HL-60 (cell line): ENCODE results near the gene SPON1.
"Not testable (repeated sequence)": the region's sequence is repeated elsewhere in the genome, so short reads cannot be mapped to it uniquely, and the experiment has no call there.

Source experiments
- DNase-seq, 2 experiments: peaks; one replicate each; pipeline ENCODE4 v3.0.0-alpha.2; 2010 to 2020; ENCODE audit warnings: low read depth in 1 of 2, low spot score in 1 of 2
- H3K27ac ChIP-seq: fragments of 250-450 bp; sonication (Bioruptor Pico); replicated peaks from 2 replicates; pipeline ENCODE4 v1.5.1; 2020; ENCODE audit warnings: mild to moderate bottlenecking, moderate library complexity
- H3K27me3 ChIP-seq: fragments of 250-450 bp; sonication (Bioruptor Pico); 2 replicates; pipeline ENCODE4 v1.5.1; 2021; ENCODE audit warnings: mild to moderate bottlenecking, moderate library complexity; ENCODE audit not compliant: insufficient read depth, poor library complexity, severe bottlenecking
- H3K4me3 ChIP-seq: replicated peaks from 2 replicates; pipeline ENCODE4 v1.5.1; 2011; ENCODE audit warnings: mild to moderate bottlenecking, control low read depth, low read length; ENCODE audit not compliant: insufficient read depth
- GABPA ChIP-seq: IDR thresholded peaks from 2 replicates; pipeline ENCODE4 v1.6.1; 2012; ENCODE audit warnings: low read depth
- POLR2AphosphoS5 ChIP-seq: IDR thresholded peaks from 2 replicates; pipeline ENCODE4 v1.6.1; 2012; ENCODE audit warnings: low read depth
- REST ChIP-seq: IDR thresholded peaks from 2 replicates; pipeline ENCODE4 v1.6.1; 2012; ENCODE audit warnings: low read depth; ENCODE audit not compliant: insufficient replicate concordance
- SPI1 ChIP-seq: IDR thresholded peaks from 2 replicates; pipeline ENCODE4 v1.6.1; 2012; ENCODE audit warnings: low read depth, mild to moderate bottlenecking, borderline replicate concordance
- TF ChIP-seq, protein P1 (sequence below): IDR thresholded peaks from one replicate; pipeline ENCODE4 v1.5.1; 2011; ENCODE audit warnings: low read length, control low read depth, inconsistent platforms; ENCODE audit not compliant: insufficient read depth

SPON1 gene

GRCh38 chr11:14029440-14029839 is 66.9 kb downstream of the SPON1 start:
- H3K27me3 ChIP-seq = peaks cover 3% of the 10 kb centered on the region
- no peak for DNase-seq
- no peak overlapping the region for H3K4me3 ChIP-seq
- no peak for TF ChIP-seq SPI1
- TF ChIP-seq POLR2AphosphoS5 = no peak
- TF ChIP-seq REST = no peak
- TF ChIP-seq GABPA = no peak
- H3K27ac ChIP-seq = no peak overlapping the region

DNA sequence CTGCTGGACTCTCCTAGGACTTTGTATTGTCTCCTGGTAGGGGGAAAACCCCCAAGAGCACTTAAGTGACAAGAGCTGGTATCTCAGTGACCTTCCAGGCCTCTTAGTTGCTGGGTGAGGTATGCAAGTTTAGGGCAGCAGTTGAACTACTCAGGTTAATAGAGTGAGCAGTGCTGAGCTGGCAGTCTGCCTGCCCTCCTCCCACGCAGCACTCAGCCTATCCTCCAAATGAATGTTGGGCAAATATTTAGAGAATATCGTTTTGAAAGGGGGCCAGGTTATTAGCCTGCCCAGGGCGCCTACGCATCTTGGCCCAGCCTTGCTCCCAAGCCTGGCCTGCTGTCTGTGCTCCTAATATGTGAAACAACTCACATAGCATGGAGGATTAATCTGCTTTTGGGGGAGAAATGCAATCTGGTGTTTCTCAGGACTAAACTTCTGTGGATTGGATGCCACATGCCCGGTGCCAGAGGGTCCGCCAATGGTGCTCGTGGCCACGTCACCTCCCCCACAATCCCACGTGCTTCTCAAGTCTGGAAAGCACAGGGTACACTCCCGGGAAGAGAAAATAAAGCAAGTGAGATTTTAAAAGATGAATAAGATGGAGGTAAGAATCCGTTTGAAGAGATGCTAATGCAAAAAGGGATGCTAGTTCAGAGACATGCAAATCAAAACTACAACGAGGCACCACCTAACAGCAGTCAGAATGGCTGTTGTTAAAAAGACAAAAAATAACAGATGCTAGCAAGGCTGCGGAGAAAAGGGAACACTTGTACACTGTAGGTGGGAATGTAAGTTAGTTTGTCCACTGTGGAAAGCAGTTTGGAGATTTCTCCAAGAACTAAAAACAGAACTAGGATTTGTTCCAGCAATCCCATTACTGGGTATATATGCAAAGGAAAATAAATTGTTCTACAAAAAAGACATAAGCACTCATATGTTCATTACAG is 67.7 kb downstream of the SPON1 start:
- no peak for DNase-seq
- H3K4me3 ChIP-seq = no peak overlapping the region
- TF ChIP-seq GABPA = no peak
- no peak for TF ChIP-seq SPI1
- no peak for TF ChIP-seq REST
- no peak for TF ChIP-seq POLR2AphosphoS5
- TF ChIP-seq, protein P1, sequence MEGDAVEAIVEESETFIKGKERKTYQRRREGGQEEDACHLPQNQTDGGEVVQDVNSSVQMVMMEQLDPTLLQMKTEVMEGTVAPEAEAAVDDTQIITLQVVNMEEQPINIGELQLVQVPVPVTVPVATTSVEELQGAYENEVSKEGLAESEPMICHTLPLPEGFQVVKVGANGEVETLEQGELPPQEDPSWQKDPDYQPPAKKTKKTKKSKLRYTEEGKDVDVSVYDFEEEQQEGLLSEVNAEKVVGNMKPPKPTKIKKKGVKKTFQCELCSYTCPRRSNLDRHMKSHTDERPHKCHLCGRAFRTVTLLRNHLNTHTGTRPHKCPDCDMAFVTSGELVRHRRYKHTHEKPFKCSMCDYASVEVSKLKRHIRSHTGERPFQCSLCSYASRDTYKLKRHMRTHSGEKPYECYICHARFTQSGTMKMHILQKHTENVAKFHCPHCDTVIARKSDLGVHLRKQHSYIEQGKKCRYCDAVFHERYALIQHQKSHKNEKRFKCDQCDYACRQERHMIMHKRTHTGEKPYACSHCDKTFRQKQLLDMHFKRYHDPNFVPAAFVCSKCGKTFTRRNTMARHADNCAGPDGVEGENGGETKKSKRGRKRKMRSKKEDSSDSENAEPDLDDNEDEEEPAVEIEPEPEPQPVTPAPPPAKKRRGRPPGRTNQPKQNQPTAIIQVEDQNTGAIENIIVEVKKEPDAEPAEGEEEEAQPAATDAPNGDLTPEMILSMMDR = no peak
- H3K27me3 ChIP-seq = peaks cover 3% of the 10 kb centered on the region
- no peak overlapping the region for H3K27ac ChIP-seq

- DNase-seq, H3K4me3 ChIP-seq, H3K27ac ChIP-seq, H3K27me3 ChIP-seq: not testable (repeated sequence)
Measured at GRCh38 chr11:14035526-14035925, 73.0 kb downstream of the SPON1 start.

- no peak for DNase-seq
- no peak overlapping the region for H3K27ac ChIP-seq
- TF ChIP-seq POLR2AphosphoS5 (no peak), REST (no peak), SPI1 (no peak), GABPA (no peak)
- TF ChIP-seq, protein P1 = no peak
- H3K27me3 ChIP-seq = no peaks in the 10 kb centered on the region
- no peak overlapping the region for H3K4me3 ChIP-seq
Measured at GRCh38 chr11:14036469-14036868, 73.9 kb downstream of the SPON1 start.
